ENCODE measurements around the gene HCN3. TPM values are rescaled to one million over a fixed set of nuclear protein-coding genes. Genes with fewer than 3 reads are reported as not detected.

HCN3 gene
- total RNA-seq, 1 experiment from 2014 or later, result 7.3 TPM

- TF ChIP-seq ZNF396 (CRISPR knock-in tag; IDR thresholded peaks at IDR 0.05; ENCODE audit: borderline replicate concordance), result no peak
These were observed 28.7 kb downstream of the HCN3 start (continued) for GRCh38 chr1:155305881-155306391.

- POLR2A ChIA-PET, result interaction anchor here (0.9 to 1.0 kb wide), 2 partner anchors 34 to 111 kb away, joined by 3 read pairs; partner anchors contain the start of gene CLK2
- Mint-ChIP-seq H3K36me3 (peaks cover 23% of the 10 kb centered on the region), H3K9me3 (no peaks in the 10 kb centered on the region), H3K4me3 (peak overlapping the region; percentile 97), H3K4me1 (peaks cover 22% of the 10 kb centered on the region), H3K27me3 (ENCODE audit: low read depth) (no peaks in the 10 kb centered on the region), H3K27ac (peak overlapping the region; percentile 99)
- 0 out of 2 replicates have a peak, but pooled peaks have one; percentile 18 for TF ChIP-seq GABPB1 (CRISPR knock-in tag; IDR thresholded peaks at IDR 0.05)
- no peak for TF ChIP-seq OVOL2 (CRISPR knock-in tag; IDR thresholded peaks at IDR 0.05; ENCODE audit: borderline replicate concordance)
- TF ChIP-seq ATF2 (CRISPR knock-in tag; IDR thresholded peaks at IDR 0.05; ENCODE audit: borderline replicate concordance, low read depth), result no peak
- no peak for TF ChIP-seq PREB (CRISPR knock-in tag; IDR thresholded peaks at IDR 0.05; ENCODE audit: borderline replicate concordance)
- TF ChIP-seq AR (CRISPR knock-in tag; IDR thresholded peaks at IDR 0.05), result no peak
- TF ChIP-seq ZBTB21 (CRISPR knock-in tag; IDR thresholded peaks at IDR 0.05; ENCODE audit: borderline replicate concordance), result no peak
- TF ChIP-seq AFF4 (CRISPR knock-in tag; IDR thresholded peaks at IDR 0.05; ENCODE audit: borderline replicate concordance), result no peak
- TF ChIP-seq RELA (CRISPR knock-in tag; IDR thresholded peaks at IDR 0.05; ENCODE audit: borderline replicate concordance), result no peak
- TF ChIP-seq ZNF423 (CRISPR knock-in tag; IDR thresholded peaks at IDR 0.05), result no peak
- CTCF ChIA-PET, result interaction anchor here (0.7 to 3.9 kb wide), 12 partner anchors 11 to 135 kb away, joined by 3 to 49 read pairs (median 6); partner anchors contain the start of genes CLK2, HCN3, KRTCAP2 and RUSC1
- no peak for ATAC-seq
- DNase-seq (ENCODE audit: low spot score), result no peak
These were observed 30.0 kb downstream of the HCN3 start for GRCh38 chr1:155307247-155307740.
